LHCN-M2 (cell line): ENCODE data around the gene FLAD1. TPM values are rescaled to one million over a fixed set of nuclear protein-coding genes. Genes with fewer than 3 reads are reported as not detected.

Experiments
- DNase-seq: peaks from one replicate; pipeline ENCODE4 v3.0.0-alpha.2; 2012; ENCODE audit warnings: low read depth
- total RNA-seq: library from RNA; depleted of rRNA; stranded (reverse); fragments of >200 nt; gene quantifications from 2 replicates; pipeline ENCODE4 v1.2.3, GENCODE V29; 2014; rRNA removed

The FLAD1 gene
- total RNA-seq, 1 experiment from 2014 or later: 30.9 TPM

- DNase-seq: no peak
Observed at GRCh38 chr1:155034318-155035208, 51.4 kb downstream of the FLAD1 start.

- DNase-seq: no peak
Observed at GRCh38 chr1:155035936-155036335, 52.8 kb downstream of the FLAD1 start.

- DNase-seq: no peak
Observed at GRCh38 chr1:155037043-155037442, 53.9 kb downstream of the FLAD1 start.

- no peak for DNase-seq
Observed at GRCh38 chr1:155037851-155038441, 54.8 kb downstream of the FLAD1 start.

DNA sequence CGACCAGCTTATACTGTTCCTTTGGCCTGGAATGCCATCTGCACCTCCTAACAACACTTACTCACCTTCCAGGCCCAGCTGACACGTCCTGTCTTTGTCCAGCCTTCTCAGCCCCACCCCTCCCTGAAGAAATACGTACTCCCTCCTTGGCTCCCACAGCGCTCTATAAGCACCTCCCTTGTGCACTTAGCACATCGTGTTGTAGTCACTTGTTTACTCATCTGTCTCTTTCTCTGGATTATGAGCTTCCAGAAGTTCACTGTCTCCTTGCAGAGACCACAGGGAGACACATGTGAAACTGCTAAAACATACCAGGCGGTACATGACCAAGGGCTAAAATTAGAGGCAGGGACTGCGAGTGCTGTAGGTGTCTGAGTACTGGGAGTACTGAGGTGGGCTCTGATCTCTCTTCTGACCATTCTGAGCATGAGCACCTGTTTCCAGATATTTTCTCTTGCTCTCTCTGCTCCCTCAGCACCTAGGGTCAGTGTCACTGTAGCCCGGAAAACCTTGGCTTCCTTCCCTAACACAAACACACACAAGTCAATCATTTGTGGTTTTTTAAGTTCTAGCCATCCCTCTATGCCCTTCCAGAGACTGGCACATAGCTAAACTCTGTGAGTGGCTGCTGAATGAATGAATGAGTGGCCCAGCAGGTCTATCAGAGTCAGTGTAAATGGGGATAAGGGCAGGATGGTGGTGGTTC lies 55.6 kb downstream of the FLAD1 start:
- peak; percentile 83 for DNase-seq

DNA sequence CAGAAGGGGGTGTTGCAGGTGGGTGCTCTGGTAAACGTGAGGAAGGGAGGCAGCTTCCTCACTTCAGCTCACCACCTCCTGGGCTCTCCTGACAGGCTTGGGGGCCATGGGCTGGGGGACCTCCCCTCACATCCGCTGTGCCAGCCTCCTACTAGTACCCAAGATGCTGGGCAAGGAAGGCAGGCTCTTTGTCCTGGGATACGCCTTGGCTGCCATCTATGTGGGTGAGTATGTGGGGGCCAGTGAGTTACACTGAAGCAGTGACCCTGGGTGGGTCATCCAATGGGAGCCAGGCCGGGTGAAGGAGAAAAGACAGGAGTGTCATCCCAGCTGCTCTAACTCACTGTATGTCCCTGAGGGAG lies 56.1 kb downstream of the FLAD1 start:
- DNase-seq: no peak

- no peak for DNase-seq
Observed at GRCh38 chr1:155040358-155041093, 57.4 kb downstream of the FLAD1 start.

Other genes starting within 250 kb of the FLAD1 start
- 0.38 and 2.8 TPM in 2 replicates for gene KCNN3, start 113.1 kb upstream of the FLAD1 start, total RNA-seq
- gene PMVK, start 46.6 kb upstream of the FLAD1 start, total RNA-seq: 8.0 and 9.1 TPM in 2 replicates
- 94.5 and 141 TPM in 2 replicates for gene PBXIP1, start 27.2 kb upstream of the FLAD1 start, total RNA-seq
- 21.6 and 24.5 TPM in 2 replicates for gene PYGO2, start 21.6 kb upstream of the FLAD1 start, total RNA-seq
- gene SHC1, start 12.6 kb upstream of the FLAD1 start, total RNA-seq: 325 and 337 TPM in 2 replicates
- 164 and 175 TPM in 2 replicates for gene CKS1B, start 8.7 kb upstream of the FLAD1 start, total RNA-seq
- gene LENEP, start 10.2 kb downstream of the FLAD1 start, total RNA-seq: not detected in 2 replicates
- gene ZBTB7B, start 19.5 kb downstream of the FLAD1 start, total RNA-seq: 18.9 and 19.5 TPM in 2 replicates
- gene DCST2, start 50.4 kb downstream of the FLAD1 start, total RNA-seq: 0.11 and 0.13 TPM in 2 replicates
- gene DCST1, start 50.5 kb downstream of the FLAD1 start, total RNA-seq: not detected in 2 replicates
- 82.4 and 86.7 TPM in 2 replicates for gene ADAM15, start 68.0 kb downstream of the FLAD1 start, total RNA-seq
- 8.0 and 8.7 TPM in 2 replicates for gene EFNA4, start 80.4 kb downstream of the FLAD1 start, total RNA-seq
- gene EFNA3, start 95.5 kb downstream of the FLAD1 start, total RNA-seq: 1.7 and 2.1 TPM in 2 replicates
- 0.23 TPM in 1 of 2 replicates, not detected in the other for gene EFNA1, start 144.5 kb downstream of the FLAD1 start, total RNA-seq
- gene SLC50A1, start 152.5 kb downstream of the FLAD1 start, total RNA-seq: 24.7 and 31.8 TPM in 2 replicates
- gene DPM3, start 157.2 kb downstream of the FLAD1 start, total RNA-seq: 86.9 and 101 TPM in 2 replicates
- 95.3 and 96.7 TPM in 2 replicates for gene KRTCAP2, start 190.0 kb downstream of the FLAD1 start, total RNA-seq
- gene TRIM46, start 190.5 kb downstream of the FLAD1 start, total RNA-seq: 3.1 and 3.3 TPM in 2 replicates
- 17.4 and 26.4 TPM in 2 replicates for gene THBS3, start 224.6 kb downstream of the FLAD1 start, total RNA-seq
- gene MTX1, start 225.4 kb downstream of the FLAD1 start, total RNA-seq: 47.6 and 49.1 TPM in 2 replicates